Upper lobe of left lung (tissue), 6 donors: ENCODE data around the gene TDRD7. TPM values are rescaled to one million over a fixed set of nuclear protein-coding genes. Genes with fewer than 3 reads are reported as not detected.

Source experiments
- ATAC-seq, 2 donors: fragments of 200-7000 bp; cut with Tn5 transposase; one replicate each; pipeline ENCODE4 v1.9.1; 2022; ENCODE audit warnings: mild to moderate bottlenecking in 2 of 2, moderate library complexity in 2 of 2; ENCODE audit not compliant: low FRiP score in 2 of 2
- DNase-seq, 2 donors: peaks; one replicate each; pipeline ENCODE4 v3.0.0-alpha.2; 2019 to 2020
- H3K27ac ChIP-seq, 4 donors: fragments of 200-600 bp; sonication (generic); one replicate each; pipeline ENCODE4 v1.5.1; 2016 to 2019
- H3K27me3 ChIP-seq, 4 donors: fragments of 200-600 bp; sonication (generic); one replicate each; pipeline ENCODE4 v1.5.1; 2017 to 2019
- H3K36me3 ChIP-seq, 4 donors: fragments of 200-600 bp; sonication (generic); one replicate each; pipeline ENCODE4 v1.5.1; 2016 to 2019
- H3K4me1 ChIP-seq, 4 donors: fragments of 200-600 bp; sonication (generic); one replicate each; pipeline ENCODE4 v1.5.1; 2018 to 2019
- H3K4me3 ChIP-seq, 4 donors: fragments of 200-600 bp; sonication (generic); one replicate each; pipeline ENCODE4 v1.5.1; 2017 to 2019; ENCODE audit warnings: mild to moderate bottlenecking in 2 of 4, moderate library complexity in 1 of 4
- H3K9me3 ChIP-seq, 4 donors: fragments of 200-600 bp; sonication (generic); one replicate each; pipeline ENCODE4 v1.5.1; 2018 to 2019
- CTCF ChIP-seq, 6 experiments: fragments of 450-650 bp in 4 of 6; fragments of 200-600 bp in 2 of 6; sonication (generic) in 2 of 6; IDR thresholded peaks; one replicate each; pipeline ENCODE4 v1.5.1; 2016 to 2019; ENCODE audit warnings: antibody characterized with exemption in 6 of 6
- EP300 ChIP-seq, 4 donors: sonication (generic); formaldehyde crosslinking; IDR thresholded peaks; one replicate each; pipeline ENCODE4 v1.5.1; 2017; ENCODE audit warnings: antibody characterized with exemption in 4 of 4, control low read depth in 2 of 4
- POLR2A ChIP-seq, 4 donors: fragments of 450-650 bp; IDR thresholded peaks; one replicate each; pipeline ENCODE4 v1.5.1; 2016 to 2017; ENCODE audit warnings: antibody characterized with exemption in 4 of 4, mild to moderate bottlenecking in 2 of 4
- POLR2AphosphoS5 ChIP-seq, 2 donors: sonication (generic); formaldehyde crosslinking; IDR thresholded peaks; one replicate each; pipeline ENCODE4 v1.5.1; 2017; ENCODE audit warnings: antibody characterized with exemption in 2 of 2
- WGBS, 2 donors: methylation state at CpG; one replicate each; pipeline ENCODE4 v1.1.5; 2017 to 2018; 5-methylcytosine and 5-hydroxymethylcytosine counted together
- small RNA-seq, 4 donors: library from RNA; depleted of rRNA; stranded (forward); fragments of <200 nt; gene quantifications; one replicate each; pipeline ENCODE3, GENCODE V24; 2016
- total RNA-seq, 6 donors: library from RNA; depleted of rRNA in 4 of 6; stranded (reverse); fragments of >200 nt in 4 of 6; gene quantifications; one replicate each; pipeline versions ENCODE4 v1.1.0 to v1.2.1, GENCODE V29; 2016 to 2021
- donor health status: DM: no; HTN: no; CAD: no; lungs with moderate emphysema.
- donor health status: DM: no; HTN: yes; CAD: no; lungs with severe emphysema.

TDRD7 gene
- total RNA-seq, 6 donors from 2014 or later, result 9.0 to 21.0 (median 15.3) TPM

DNA sequence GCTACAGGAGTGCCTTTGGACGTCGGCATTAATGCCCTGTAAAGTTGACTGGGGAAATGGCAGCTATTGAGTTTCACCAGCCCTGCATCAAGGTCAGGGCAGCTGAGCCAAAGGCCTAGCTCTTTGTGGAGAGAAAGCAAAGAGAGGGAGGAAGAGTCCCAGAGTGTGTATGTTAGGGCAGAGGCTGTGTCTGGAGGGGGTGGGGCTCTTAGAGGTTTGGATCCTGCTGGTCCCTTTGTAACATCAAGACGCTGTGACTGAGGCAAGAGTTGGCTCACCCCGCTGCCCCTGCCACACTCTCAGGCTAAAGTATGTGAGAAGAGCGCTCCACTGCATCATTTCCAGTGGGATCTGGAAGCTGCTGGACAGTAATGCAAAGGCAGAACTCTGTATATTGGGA is 123.9 kb downstream of the TDRD7 start:
- WGBS, 2 donors, result 84 to 85% methylated on average over 5 of the region's 5 CpGs
- H3K36me3 ChIP-seq, result no peaks in the 10 kb centered on the region
- H3K9me3 ChIP-seq, result no peaks in the 10 kb centered on the region
- H3K4me3 ChIP-seq, result no peak overlapping the region
- H3K4me1 ChIP-seq, result peaks cover 0 to 9% (median 2%) of the 10 kb centered on the region in 4 donors
- H3K27me3 ChIP-seq, result no peaks in the 10 kb centered on the region
- no peak for TF ChIP-seq EP300 (IDR thresholded peaks at IDR 0.05)
- DNase-seq (no peak), ATAC-seq (no peak)
- H3K27ac ChIP-seq, result no peak overlapping the region

- no peak for TF ChIP-seq POLR2A (IDR thresholded peaks at IDR 0.05)
- no peak for TF ChIP-seq EP300 (IDR thresholded peaks at IDR 0.05)
- no peak for TF ChIP-seq POLR2AphosphoS5 (IDR thresholded peaks at IDR 0.05)
- no peak for TF ChIP-seq CTCF (IDR thresholded peaks at IDR 0.05)
- Histone ChIP-seq H3K4me1 (peaks cover 0 to 9% (median 2%) of the 10 kb centered on the region in 4 donors), H3K27me3 (no peaks in the 10 kb centered on the region), H3K36me3 (no peaks in the 10 kb centered on the region), H3K27ac (no peak overlapping the region), H3K4me3 (no peak overlapping the region), H3K9me3 (no peaks in the 10 kb centered on the region)
- 84 to 90% methylated on average over 9 of the region's 9 CpGs for WGBS, 2 donors
- ATAC-seq, result no peak
- no peak for DNase-seq
Observed at GRCh38 chr9:97536480-97536879, 124.6 kb downstream of the TDRD7 start.

DNA sequence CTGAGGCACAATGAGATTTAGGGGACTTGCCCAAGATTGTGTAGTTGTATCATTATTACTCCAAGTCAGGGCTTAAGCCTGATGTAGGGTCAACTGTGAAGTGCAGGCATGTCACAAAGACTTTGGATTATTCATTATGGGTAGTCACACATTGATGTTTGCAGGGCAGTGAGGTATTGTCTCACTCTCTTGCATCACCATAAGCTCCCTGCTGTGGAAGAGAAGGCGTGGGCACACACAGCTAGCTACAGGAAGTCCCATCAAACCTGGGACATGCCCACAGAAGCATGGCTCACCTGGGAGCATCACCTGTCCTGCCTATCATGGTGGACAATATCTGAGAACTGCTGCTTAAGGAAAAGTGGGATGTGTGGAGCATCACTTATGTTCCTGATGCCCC is 131.7 kb downstream of the TDRD7 start:
- ATAC-seq, result no peak
- 80 to 93% methylated on average over 1 of the region's 1 CpG for WGBS, 2 donors

GRCh38 chr9:97545486-97545885 is 133.6 kb downstream of the TDRD7 start:
- 72 to 78% methylated on average over 8 of the region's 8 CpGs for WGBS, 2 donors
- H3K27ac ChIP-seq, result no peak overlapping the region
- TF ChIP-seq POLR2AphosphoS5 (IDR thresholded peaks at IDR 0.05) (no peak), CTCF (IDR thresholded peaks at IDR 0.05) (no peak), EP300 (IDR thresholded peaks at IDR 0.05) (no peak), POLR2A (IDR thresholded peaks at IDR 0.05) (no peak)
- no peaks in the 10 kb centered on the region for H3K36me3 ChIP-seq
- DNase-seq (no peak), ATAC-seq (no peak)
- no peaks in the 10 kb centered on the region for H3K4me1 ChIP-seq
- no peaks in the 10 kb centered on the region for H3K27me3 ChIP-seq
- H3K4me3 ChIP-seq, result no peak overlapping the region
- no peaks in the 10 kb centered on the region for H3K9me3 ChIP-seq

More for the DNA sequence above, 131.7 kb downstream of the TDRD7 start:
- Histone ChIP-seq H3K36me3 (no peaks in the 10 kb centered on the region), H3K4me3 (no peak overlapping the region), H3K27me3 (no peaks in the 10 kb centered on the region), H3K4me1 (no peaks in the 10 kb centered on the region), H3K27ac (no peak overlapping the region), H3K9me3 (no peaks in the 10 kb centered on the region)
- no peak for DNase-seq
- TF ChIP-seq CTCF (IDR thresholded peaks at IDR 0.05), result no peak

Small RNA genes within 50 kb of the gene (small RNA-seq; reads per million reads assigned to genes)
- gene MIR1302-8, result 0 reads per million in 4 donors

Other genes starting within 250 kb of the TDRD7 start
- 10 to 100 TPM in 4 of 6 donors, 1 to 10 TPM in 2; 6.2 to 60.8 (median 17.6) TPM for gene CCDC180, start 104.4 kb upstream of the TDRD7 start, total RNA-seq
- 10 to 100 TPM in 1 of 6 donors, 1 to 10 TPM in 5; 4.4 to 12.6 (median 8.8) TPM for gene TMOD1, start 89.6 kb downstream of the TDRD7 start, total RNA-seq
- 10 to 100 TPM; 10.4 to 26.0 (median 21.0) TPM for gene TSTD2, start 221.3 kb downstream of the TDRD7 start, total RNA-seq
- gene NCBP1, start 221.7 kb downstream of the TDRD7 start, total RNA-seq, result 10 to 100 TPM; 16.3 to 51.3 (median 22.1) TPM